GM19452 (cell line): ENCODE results near the gene CAMK1D.
A peak's percentile ranks its signal among the peaks of the same experiment; 100 is the strongest.

Experiments used
- ATAC-seq: cut with Tn5 transposase; IDR thresholded peaks from one replicate; pipeline ENCODE4 v1.9.1; 2021; ENCODE audit not compliant: unreplicated experiment

CAMK1D gene

GRCh38 chr10:12589291-12589690 is 239.9 kb downstream of the CAMK1D start:
- ATAC-seq: no peak

- no peak for ATAC-seq
These were observed 240.4 kb downstream of the CAMK1D start for GRCh38 chr10:12589791-12590190.

GRCh38 chr10:12590675-12591659 is 241.6 kb downstream of the CAMK1D start:
- no peak for ATAC-seq

- ATAC-seq: no peak
These were observed 243.6 kb downstream of the CAMK1D start for GRCh38 chr10:12592967-12593366.

GRCh38 chr10:12594448-12594944 is 245.1 kb downstream of the CAMK1D start:
- no peak for ATAC-seq

GRCh38 chr10:12595936-12596576 is 246.7 kb downstream of the CAMK1D start:
- ATAC-seq: no peak

GRCh38 chr10:12597176-12597575 is 247.8 kb downstream of the CAMK1D start:
- ATAC-seq: no peak

GRCh38 chr10:12597788-12598765 is 248.7 kb downstream of the CAMK1D start:
- ATAC-seq: no peak

- ATAC-seq: no peak
These were observed 251.3 kb downstream of the CAMK1D start for GRCh38 chr10:12600652-12601051.

- no peak for ATAC-seq
These were observed 253.2 kb downstream of the CAMK1D start for GRCh38 chr10:12602521-12602920.

GRCh38 chr10:12603766-12604470 is 254.6 kb downstream of the CAMK1D start:
- no peak for ATAC-seq

GRCh38 chr10:12605580-12606405 is 256.4 kb downstream of the CAMK1D start:
- ATAC-seq: peak; percentile 87

- ATAC-seq: no peak
These were observed 257.1 kb downstream of the CAMK1D start for GRCh38 chr10:12606461-12606860.

GRCh38 chr10:12608761-12609160 is 259.4 kb downstream of the CAMK1D start:
- no peak for ATAC-seq

- ATAC-seq: no peak
These were observed 260.1 kb downstream of the CAMK1D start for GRCh38 chr10:12609435-12609834.

GRCh38 chr10:12613136-12613535 is 263.8 kb downstream of the CAMK1D start:
- ATAC-seq: no peak

GRCh38 chr10:12614177-12614995 is 265.0 kb downstream of the CAMK1D start:
- ATAC-seq: no peak
